Activated CD8-positive, alpha-beta memory T cell treated with anti-CD3 and anti-CD28 coated beads for 1 hour (primary cell): ENCODE data around the gene PDSS2.

Experiments used
- DNase-seq, 2 donors: peaks; one replicate each; pipeline ENCODE4 v3.0.0-alpha.2; 2020; ENCODE audit warnings: low read depth in 1 of 2; ENCODE audit errors: extremely low read depth in 1 of 2

Gene PDSS2

GRCh38 chr6:107421696-107422256 lies 37.6 kb downstream of the PDSS2 start:
- DNase-seq = no peak

GRCh38 chr6:107419733-107420132 lies 39.6 kb downstream of the PDSS2 start:
- no peak for DNase-seq

GRCh38 chr6:107418118-107418517 lies 41.2 kb downstream of the PDSS2 start:
- no peak for DNase-seq

GRCh38 chr6:107416145-107416544 lies 43.2 kb downstream of the PDSS2 start:
- no peak for DNase-seq

- no peak for DNase-seq
Observed at GRCh38 chr6:107413966-107414645, 45.3 kb downstream of the PDSS2 start.

- no peak for DNase-seq
Observed at GRCh38 chr6:107411161-107411560, 48.2 kb downstream of the PDSS2 start.

- DNase-seq = no peak
Observed at GRCh38 chr6:107409942-107410341, 49.4 kb downstream of the PDSS2 start.

- no peak for DNase-seq
Observed at GRCh38 chr6:107408714-107409113, 50.6 kb downstream of the PDSS2 start.

GRCh38 chr6:107405002-107405401 lies 54.4 kb downstream of the PDSS2 start:
- no peak for DNase-seq

GRCh38 chr6:107402533-107402932 lies 56.8 kb downstream of the PDSS2 start:
- DNase-seq = no peak

GRCh38 chr6:107401573-107401972 lies 57.8 kb downstream of the PDSS2 start:
- DNase-seq = no peak

- DNase-seq = no peak
Observed at GRCh38 chr6:107400616-107401147, 58.7 kb downstream of the PDSS2 start.

- no peak for DNase-seq
Observed at GRCh38 chr6:107399935-107400334, 59.4 kb downstream of the PDSS2 start.

GRCh38 chr6:107398001-107398400 lies 61.4 kb downstream of the PDSS2 start:
- no peak for DNase-seq

- no peak for DNase-seq
Observed at GRCh38 chr6:107396211-107396610, 63.2 kb downstream of the PDSS2 start.

- DNase-seq = no peak
Observed at GRCh38 chr6:107392069-107392468, 67.3 kb downstream of the PDSS2 start.

GRCh38 chr6:107390685-107391435 lies 68.5 kb downstream of the PDSS2 start:
- DNase-seq = no peak

- no peak for DNase-seq
Observed at GRCh38 chr6:107390056-107390455, 69.3 kb downstream of the PDSS2 start.

- no peak for DNase-seq
Observed at GRCh38 chr6:107386904-107387303, 72.5 kb downstream of the PDSS2 start.

GRCh38 chr6:107386340-107386739 lies 73.0 kb downstream of the PDSS2 start:
- DNase-seq = no peak

GRCh38 chr6:107383705-107384104 lies 75.7 kb downstream of the PDSS2 start:
- no peak for DNase-seq

GRCh38 chr6:107374264-107374663 lies 85.1 kb downstream of the PDSS2 start:
- DNase-seq = no peak
